SIG-M5 treated with dmso at 0.1 percent for 504 hours (cell line): Measurements from ENCODE around the gene TRAF1.
A peak's percentile ranks its signal among the peaks of the same experiment; 100 is the strongest.

ENCODE experiments used
- DNase-seq: peaks from one replicate; lab custom pipeline; 2025; ENCODE audit not compliant: unreplicated experiment; lab: John Stamatoyannopoulos, UW

Gene TRAF1

GRCh38 chr9:120941046-120941770 lies 14.6 kb upstream of the TRAF1 start:
- no peak for DNase-seq

DNA sequence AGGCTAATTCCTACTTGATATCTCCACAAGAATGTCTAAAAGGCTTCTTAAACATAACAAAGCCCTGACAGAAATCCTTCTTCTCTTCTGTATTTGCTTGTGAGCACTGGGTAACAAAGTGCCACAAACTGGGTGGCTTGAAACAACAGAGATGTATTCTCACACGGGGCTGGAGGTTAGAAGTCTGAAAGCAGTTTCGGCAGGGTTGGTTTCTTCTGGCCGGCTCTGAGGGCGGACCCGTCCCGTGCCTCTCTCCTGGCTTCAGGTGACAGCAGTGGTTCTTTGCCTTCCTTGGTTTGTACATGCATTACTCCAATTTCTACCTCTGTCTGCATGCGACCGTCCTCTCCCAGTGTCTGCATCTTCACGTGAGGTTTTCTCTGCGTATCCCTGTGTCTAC lies 14.0 kb upstream of the TRAF1 start:
- no peak for DNase-seq

- no peak for DNase-seq
Observed at GRCh38 chr9:120938851-120939250, 12.3 kb upstream of the TRAF1 start.

DNA sequence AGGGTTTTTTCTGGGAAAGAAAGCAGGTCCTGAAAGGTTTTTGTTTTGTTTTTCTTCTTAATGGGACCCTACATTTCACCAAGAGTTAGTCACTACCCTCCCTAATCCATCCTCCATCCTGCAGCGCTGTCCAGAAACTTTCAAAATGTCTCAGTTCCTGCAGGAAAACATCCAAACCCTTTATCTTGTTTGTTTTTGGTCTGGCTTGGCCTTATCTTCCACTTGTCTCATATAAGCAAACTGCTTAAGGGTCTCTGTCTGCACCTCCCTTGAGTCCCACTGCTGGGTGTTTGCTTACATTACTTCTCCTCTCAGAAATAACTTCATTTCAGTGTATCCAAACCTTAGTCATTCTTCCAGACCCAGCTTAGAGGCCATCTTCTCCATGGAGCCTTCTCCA lies 11.0 kb upstream of the TRAF1 start:
- no peak for DNase-seq

DNA sequence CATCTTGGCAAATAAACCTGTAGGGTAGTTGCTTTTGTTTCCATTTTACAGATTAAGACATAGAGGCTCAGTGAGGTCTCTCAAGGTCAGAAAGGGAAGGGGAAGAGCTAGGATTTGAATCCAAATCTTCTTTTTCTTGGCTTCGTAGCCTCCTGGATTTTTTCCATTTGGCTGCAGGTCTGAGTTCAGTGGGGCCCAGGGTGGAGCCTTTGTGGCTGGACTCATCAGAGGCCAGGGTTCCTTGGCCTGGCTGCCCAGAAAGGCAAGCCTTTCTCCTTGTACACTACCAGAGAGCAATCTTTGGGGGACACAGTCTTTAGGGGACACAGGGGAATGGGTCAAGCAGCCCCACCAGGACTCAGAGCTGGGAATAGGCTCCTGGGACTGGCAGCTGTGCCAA lies 10.5 kb upstream of the TRAF1 start:
- DNase-seq = no peak

GRCh38 chr9:120936764-120937122 lies 10.1 kb upstream of the TRAF1 start:
- no peak for DNase-seq

DNA sequence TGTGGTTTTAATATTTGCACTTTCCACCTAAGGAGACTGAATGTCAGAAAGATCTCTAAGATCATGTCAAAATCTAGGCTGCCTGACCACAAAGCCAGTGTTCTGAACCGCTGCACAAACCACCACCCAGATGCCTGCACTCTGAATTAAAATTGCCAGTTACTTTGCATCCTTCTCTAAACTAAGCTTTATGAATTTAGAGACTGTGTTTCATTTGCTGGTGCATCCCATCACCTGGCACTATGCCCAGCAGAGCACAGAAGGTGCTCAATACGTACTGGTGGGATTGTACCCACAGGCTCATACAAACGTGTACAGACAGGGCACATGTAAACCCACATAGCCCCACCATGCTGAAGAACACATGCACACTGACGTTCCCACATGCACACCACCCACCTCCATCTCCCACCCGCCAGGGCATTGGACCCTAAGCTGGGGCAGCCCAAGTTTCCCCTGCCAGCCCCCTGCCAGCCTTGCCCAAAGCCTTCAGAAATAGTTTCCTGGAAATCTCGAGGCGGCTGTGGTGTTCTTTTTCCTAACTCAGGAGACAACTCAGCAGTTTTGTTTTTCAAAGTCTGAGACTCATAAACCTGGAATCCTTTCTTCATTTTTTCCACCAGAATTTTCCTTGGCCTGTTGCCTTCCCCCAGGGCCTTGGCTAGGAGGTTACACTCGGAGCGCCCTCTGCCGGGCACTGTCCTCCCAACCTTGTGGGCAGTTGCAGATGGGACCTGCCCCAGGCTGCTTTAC lies 9.6 kb upstream of the TRAF1 start:
- DNase-seq = peak; percentile 74

- DNase-seq = peak; percentile 71
Observed at GRCh38 chr9:120935383-120935857, 8.8 kb upstream of the TRAF1 start.

DNA sequence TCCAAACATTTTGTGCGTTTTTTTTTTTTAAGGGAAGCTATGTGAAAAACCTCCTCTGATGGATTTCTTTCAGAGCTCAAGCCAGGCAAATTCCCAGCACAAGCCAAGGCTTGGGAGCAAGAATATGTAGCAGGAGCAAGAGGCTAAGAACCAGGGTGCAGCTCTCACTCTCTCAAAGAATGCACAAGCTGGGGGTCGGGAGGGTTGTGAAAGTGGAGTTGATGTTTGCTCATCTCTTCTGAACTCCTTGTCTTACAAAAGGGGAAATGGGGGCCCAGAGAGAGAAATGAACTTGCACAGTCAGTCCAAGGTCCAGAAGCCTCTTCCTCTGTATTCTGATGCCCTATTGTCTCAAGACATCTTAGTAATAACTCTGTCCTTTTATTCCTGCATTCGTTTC lies 7.7 kb upstream of the TRAF1 start:
- peak; percentile 94 for DNase-seq

GRCh38 chr9:120933310-120934055 lies 6.9 kb upstream of the TRAF1 start:
- no peak for DNase-seq

GRCh38 chr9:120932086-120932823 lies 5.7 kb upstream of the TRAF1 start:
- DNase-seq = no peak

- DNase-seq = peak; percentile 52
Observed at GRCh38 chr9:120931231-120932085, 4.9 kb upstream of the TRAF1 start.

GRCh38 chr9:120929229-120929791 lies 2.7 kb upstream of the TRAF1 start:
- no peak for DNase-seq

- DNase-seq = peak; percentile 61
Observed at GRCh38 chr9:120928483-120929228, 2.1 kb upstream of the TRAF1 start.

- no peak for DNase-seq
Observed at GRCh38 chr9:120928015-120928482, 1.5 kb upstream of the TRAF1 start.

DNA sequence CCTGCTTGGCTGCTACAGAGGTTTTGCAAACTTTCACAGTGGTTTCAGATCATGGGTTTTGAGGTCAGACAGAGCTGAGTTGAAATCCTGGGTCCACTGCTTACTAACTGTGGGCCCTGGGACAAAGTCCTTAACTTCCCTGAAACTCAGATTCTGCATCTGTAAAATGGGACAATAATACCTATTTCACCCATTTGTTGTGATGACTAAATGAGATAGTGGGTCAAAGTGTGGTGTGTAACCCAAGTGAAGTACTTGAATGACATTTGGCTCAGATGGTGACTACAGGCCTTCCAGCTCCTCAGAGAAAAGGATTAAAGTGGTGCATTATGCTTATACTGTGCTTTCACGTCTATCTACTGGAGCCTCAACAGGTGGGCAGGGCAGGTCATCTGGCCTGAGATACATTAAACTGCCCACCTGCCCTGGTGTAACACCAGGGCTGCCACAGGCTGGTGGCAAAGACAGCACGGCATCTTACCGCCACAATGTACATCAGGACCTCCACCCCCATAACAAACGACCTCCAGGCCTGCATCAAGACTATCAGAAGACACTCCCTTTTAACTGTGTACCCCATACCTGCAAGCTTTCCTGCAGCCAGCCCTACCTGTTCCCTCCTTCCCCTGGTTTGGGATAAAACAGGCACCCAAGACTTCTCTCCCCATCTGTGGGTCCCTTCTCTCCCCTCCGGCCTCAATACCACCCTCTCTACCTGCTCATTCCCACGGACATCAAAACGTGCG lies 846 bp upstream of the TRAF1 start:
- DNase-seq = peak; percentile 37

- no peak for DNase-seq
Observed at GRCh38 chr9:120925535-120926396, 830 bp downstream of the TRAF1 start.
